ENCODE results near the gene CDC42BPA.
"Not testable (repeated sequence)": the region's sequence is repeated elsewhere in the genome, so short reads cannot be mapped to it uniquely, and the experiment has no call there.

CDC42BPA gene

DNA sequence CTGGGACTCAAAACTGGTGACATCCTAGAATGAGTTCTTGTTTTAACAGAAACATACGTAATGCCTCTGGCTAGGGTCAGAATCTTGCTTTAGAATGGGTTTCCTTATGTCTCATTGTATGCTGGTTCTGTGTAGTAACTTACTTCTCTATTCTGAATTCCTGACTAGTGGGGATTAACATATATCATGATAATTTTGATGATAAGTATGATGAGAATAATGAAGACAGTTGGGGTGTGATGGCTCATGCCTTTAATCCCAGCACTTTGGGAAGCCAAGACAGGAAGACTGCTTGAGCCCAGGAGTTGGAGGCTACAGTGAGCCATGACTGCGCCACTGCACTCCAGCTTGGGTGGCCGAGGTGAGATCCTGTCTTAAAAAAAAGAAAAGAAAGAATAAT, 31.7 kb upstream of the CDC42BPA start:
- TF ChIP-seq, protein P1, sequence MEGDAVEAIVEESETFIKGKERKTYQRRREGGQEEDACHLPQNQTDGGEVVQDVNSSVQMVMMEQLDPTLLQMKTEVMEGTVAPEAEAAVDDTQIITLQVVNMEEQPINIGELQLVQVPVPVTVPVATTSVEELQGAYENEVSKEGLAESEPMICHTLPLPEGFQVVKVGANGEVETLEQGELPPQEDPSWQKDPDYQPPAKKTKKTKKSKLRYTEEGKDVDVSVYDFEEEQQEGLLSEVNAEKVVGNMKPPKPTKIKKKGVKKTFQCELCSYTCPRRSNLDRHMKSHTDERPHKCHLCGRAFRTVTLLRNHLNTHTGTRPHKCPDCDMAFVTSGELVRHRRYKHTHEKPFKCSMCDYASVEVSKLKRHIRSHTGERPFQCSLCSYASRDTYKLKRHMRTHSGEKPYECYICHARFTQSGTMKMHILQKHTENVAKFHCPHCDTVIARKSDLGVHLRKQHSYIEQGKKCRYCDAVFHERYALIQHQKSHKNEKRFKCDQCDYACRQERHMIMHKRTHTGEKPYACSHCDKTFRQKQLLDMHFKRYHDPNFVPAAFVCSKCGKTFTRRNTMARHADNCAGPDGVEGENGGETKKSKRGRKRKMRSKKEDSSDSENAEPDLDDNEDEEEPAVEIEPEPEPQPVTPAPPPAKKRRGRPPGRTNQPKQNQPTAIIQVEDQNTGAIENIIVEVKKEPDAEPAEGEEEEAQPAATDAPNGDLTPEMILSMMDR (IDR thresholded peaks at IDR 0.05; ENCODE audit: borderline replicate concordance, insufficient read depth, low read depth, low read length), result no peak

DNA sequence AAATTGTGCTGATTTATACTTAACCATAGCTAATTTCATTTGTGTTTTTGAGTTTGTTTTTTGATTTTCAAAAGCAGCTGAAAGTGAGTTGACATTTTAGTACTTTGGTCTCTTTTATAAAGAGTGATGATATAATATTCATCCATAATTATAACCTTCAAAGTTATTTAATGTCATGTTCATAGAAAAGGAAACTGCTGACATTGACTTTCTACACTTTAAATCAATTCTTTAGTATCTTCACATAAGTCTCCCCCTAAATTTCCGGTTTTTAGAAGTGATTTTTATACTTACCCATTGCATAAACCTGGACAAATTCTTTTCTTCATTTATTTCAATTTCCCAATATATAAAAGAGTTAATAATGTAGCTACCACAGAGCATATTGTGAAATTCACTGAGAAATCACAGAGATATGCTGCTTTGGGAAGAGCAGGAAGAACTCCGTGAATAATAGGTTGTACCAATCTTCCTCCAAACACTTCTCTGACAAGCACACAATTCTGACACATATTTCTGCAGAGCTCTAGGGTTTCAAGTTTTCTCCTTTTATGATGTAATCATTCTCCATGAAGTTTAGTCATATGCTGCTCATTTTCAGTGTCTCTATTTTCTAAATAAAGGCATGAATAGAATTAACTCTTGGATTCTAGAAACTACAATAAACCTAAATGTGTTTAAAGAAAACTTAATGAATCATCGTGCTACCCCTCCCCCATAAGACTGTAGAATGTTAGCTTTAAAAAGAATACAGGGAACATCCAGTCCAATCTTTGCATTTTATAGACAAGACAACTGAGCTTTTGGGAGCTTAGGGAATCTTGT, 25.6 kb upstream of the CDC42BPA start:
- TF ChIP-seq, protein P1 (IDR thresholded peaks at IDR 0.05; ENCODE audit: borderline replicate concordance, insufficient read depth, low read depth, low read length), result no peak
- H3K4me3 ChIP-seq (ENCODE audit: low read depth, low read length), result no peak overlapping the region

More for the DNA sequence above, 31.7 kb upstream of the CDC42BPA start:
- no peak overlapping the region for H3K4me3 ChIP-seq (ENCODE audit: low read depth, low read length)

DNA sequence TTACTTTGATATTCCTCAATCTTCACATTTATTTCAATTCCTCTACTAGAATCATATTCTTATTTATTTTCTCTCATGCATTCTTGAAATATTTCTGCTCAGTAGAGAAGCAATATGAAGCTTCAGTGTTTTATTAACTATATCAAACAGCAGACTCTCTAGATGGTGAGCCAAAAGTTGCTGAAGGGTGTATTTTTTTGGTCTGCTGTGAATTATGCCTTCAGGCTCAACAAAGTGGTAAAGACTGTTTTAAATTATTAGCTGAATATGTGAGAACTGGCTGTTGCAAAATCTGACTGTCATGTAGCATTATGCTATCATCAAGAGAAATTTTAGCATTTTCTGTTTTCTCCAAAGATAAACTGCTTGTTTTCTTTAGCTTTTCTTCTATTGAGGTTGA, 24.9 kb upstream of the CDC42BPA start:
- TF ChIP-seq, protein P1 (IDR thresholded peaks at IDR 0.05; ENCODE audit: borderline replicate concordance, insufficient read depth, low read depth, low read length), result no peak

DNA sequence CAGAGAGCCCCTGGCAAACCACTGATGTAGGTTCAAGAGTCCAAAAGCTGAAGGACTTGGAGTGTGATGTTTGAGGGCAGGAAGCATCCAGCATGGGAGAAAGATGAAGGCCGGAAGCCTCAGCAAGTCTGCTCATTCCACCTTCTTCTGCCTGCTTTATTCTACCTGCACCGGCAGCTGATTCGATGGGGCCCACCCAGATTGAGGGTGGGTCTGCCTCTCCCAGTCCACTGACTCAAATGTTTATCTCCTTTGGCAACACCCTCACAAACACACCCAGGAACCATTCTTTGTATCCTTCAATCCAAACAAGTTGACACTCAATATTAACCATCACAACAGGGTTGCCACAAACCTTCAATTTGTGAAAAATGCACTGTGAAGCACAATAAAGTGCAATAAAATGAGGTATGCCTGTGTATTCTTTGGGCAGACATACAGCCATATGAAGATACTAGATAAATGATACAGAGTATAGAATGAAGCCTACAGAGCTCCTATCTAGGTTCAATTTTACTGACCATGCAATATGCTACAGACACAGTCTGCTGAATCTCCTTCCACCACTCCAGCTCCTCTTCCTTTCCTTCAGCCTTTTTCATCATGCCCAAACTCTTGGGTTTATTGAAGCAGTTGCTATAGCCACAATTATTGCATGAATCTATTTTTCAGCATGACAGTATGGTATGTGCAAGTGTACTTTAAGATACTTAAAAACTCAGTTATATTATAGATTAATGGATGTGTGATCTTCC, 24.0 kb upstream of the CDC42BPA start:
- H3K4me3 ChIP-seq (ENCODE audit: low read depth, low read length), result no peak overlapping the region
- TF ChIP-seq, protein P1 (IDR thresholded peaks at IDR 0.05; ENCODE audit: borderline replicate concordance, insufficient read depth, low read depth, low read length), result no peak

More for the DNA sequence above, 24.9 kb upstream of the CDC42BPA start:
- no peak overlapping the region for H3K4me3 ChIP-seq (ENCODE audit: low read depth, low read length)

DNA sequence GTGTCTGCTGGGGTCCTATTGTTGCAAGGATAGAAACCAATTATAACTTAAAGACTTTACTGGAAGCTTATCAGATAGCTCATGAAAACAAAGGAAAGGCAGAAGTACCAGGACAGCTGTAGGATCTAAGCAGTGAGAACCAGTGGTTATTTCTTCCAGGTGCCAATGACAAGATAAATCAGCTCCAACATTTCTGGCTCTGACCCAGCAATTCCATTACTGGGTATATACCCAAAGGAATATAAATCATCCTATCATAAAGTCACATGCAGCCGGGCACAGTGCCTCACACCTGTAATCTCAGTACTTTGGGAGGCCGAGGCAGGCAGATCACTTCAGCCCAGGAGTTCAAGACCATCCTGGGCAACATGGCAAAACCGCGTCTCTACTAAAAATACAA, 17.8 kb upstream of the CDC42BPA start:
- H3K4me3 ChIP-seq (ENCODE audit: low read depth, low read length), result not testable (repeated sequence)

DNA sequence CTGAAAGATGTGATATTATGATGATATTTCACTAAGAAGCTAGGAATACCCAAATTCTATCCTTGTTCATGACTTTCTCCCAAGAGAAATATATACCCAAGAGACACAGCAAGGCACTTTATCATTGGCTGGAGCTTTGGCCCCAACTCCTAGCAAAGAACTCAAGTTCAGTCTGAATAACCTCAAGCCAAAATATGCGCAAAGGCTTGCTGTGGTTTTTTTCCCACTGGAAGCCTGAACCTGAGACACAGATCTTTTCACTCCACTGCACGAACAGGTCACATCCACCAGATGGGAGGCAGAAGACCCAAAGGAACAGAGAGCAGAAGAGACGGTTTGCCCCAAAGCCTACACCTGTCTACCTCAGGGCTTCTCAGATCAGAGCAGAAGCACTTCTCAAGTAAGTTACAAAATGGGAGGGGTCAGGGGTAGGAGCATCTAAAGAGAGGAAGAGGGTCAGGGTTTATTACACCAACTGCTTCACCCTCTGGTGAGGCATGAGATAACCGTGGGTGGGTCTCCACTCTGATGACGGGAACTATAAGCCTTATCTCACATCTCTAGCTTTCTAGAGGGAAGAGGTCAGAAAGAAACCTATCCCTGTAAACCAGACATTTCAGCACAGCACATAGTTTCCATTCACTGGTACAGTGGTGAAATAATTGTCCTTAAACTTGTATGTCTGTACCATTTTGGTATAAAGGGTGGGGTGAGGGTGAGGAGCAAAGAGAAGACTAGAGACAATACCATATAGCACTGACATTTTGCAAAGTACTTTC, 17.1 kb upstream of the CDC42BPA start:
- H3K4me3 ChIP-seq (ENCODE audit: low read depth, low read length), result no peak overlapping the region
- TF ChIP-seq, protein P1 (IDR thresholded peaks at IDR 0.05; ENCODE audit: borderline replicate concordance, insufficient read depth, low read depth, low read length), result no peak

DNA sequence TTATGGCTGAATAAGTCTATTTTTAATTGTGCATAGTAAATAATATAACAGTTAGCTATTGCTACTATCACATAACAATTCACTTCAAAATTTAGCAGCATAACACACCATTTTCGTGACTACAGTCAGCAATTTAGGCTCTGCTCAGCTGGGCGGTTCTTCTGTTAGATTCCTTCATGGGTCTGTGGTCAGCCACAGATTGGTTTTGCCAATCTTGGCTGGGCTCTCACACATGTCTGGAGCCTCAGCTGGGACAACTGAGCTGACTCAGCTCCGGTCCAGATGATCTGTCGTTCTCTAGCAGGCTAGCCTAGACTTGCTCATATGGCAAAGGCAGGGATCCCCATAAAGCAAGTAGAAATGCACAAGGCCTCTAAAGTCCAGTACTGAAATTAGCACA, 15.1 kb upstream of the CDC42BPA start:
- TF ChIP-seq, protein P1 (IDR thresholded peaks at IDR 0.05; ENCODE audit: borderline replicate concordance, insufficient read depth, low read depth, low read length), result no peak
- H3K4me3 ChIP-seq (ENCODE audit: low read depth, low read length), result no peak overlapping the region

Data from GM12875 (cell line).